ENCODE data around the gene GPRIN2.
"Not testable (repeated sequence)": the region's sequence is repeated elsewhere in the genome, so short reads cannot be mapped to it uniquely, and the experiment has no call there.

GPRIN2 gene

DNA sequence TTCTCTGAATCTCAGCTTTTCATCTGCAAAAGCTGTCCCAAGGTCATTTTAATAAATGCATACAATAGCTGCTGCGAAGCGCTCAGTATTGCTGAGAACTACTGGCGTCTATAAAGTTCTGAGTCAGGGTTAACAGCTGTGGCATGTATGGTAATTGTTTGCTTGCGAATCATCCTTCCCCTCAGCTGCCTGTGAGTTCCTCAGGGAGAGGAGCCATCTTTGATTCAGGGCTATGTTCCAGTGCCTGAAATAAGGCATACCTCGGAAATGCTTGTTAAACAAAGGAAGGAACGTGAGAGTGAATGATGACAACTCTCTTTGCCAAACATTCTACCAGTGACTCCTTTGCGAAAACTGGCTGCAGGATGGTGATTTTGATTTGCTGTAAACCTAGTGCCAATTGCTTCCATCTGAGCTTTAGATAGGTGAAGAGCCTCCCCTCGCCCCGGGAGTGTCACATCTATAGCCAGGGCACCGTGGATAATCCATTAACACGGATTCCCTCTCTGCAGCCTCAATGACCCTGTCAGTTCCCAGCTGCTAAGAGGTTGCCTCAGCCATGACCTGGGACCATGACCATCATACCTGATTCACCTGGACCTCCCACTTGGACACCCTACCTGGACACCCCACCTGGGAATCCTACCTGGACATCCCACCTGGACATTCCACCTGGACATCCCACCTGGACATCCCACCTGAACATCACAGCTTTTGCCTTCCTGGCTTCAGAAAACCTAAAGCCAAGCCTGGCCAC lies 39.6 kb downstream of the GPRIN2 start:
- DNase-seq, result no peak

DNA sequence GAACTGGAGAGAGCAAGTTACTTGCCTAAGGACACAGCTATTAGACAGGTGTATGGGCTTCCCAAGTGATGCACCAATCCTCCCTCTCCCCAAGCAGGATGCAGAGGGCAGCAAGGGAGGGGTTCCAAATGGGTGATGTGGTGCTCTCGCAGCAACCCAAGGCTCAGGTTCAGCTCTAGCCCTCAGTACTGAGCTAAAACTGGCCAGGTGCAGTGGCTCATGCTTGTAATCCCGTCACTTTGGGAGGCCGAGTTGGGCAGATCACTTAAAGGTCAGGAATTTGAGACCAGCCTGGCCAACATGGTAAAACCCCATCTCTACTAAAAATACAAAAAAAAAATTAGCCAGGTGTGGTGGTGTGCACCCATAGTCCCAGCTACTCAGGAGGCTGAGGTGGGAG lies 40.7 kb downstream of the GPRIN2 start:
- DNase-seq, result no peak

DNA sequence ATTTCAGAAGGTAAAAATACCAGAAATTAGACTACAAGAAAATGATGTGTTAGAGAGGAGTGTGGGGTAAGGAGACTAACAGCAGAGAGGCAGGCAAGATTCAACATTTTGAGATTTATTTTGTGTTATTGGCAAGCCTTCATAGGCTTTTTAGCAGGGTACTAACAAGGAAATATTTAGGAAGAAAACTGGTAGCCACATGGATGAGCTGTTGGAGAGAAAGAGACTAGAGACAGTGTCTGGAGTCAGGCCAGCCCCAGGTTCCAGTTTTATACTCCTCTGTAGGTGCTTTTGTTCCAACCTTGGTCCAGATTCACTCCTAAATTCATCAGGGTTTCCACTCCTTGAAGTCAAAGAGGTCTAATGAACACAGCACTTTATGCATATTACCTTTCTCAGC lies 41.1 kb downstream of the GPRIN2 start:
- DNase-seq, result no peak

DNA sequence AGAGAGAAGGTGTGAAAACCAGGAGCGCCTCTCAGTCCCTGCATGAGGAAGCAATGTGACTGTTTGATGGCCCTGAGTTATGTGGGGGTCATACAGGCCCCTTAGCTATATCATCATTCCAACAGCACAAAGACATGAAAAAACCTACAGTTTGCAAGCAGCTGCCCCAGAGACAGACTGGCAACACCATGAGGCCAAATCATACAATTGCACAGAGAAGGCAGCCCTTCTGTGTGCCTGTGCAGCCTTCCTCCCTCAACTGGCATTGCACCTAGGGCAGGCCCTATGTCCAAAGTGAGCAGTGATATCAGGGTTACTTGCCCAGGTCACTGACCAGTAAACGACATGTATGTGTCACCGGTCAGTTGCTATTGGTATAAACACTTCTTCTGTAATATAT lies 41.6 kb downstream of the GPRIN2 start:
- no peak for DNase-seq

DNA sequence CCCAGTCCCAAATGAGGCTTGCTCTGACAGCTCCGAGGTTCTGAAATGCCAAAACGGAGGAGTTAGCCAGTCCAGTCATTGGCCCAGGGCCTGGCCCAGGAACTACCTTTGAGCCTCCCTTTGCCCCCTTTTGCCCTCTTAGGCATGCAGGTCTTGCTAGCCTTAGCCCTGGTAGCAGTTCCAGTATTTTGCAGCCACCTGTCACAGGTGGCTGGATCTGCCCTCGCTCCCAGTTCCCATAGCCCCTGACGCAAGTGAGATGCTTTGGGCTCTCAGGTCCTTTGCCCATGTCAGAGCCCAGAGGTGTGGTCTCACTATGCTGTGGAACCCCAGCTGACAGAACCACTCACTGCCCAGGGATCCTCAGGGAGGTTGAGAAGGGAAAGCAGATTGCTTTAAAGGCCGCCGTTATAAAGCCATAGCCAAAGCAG lies 42.0 kb downstream of the GPRIN2 start:
- no peak for DNase-seq

DNA sequence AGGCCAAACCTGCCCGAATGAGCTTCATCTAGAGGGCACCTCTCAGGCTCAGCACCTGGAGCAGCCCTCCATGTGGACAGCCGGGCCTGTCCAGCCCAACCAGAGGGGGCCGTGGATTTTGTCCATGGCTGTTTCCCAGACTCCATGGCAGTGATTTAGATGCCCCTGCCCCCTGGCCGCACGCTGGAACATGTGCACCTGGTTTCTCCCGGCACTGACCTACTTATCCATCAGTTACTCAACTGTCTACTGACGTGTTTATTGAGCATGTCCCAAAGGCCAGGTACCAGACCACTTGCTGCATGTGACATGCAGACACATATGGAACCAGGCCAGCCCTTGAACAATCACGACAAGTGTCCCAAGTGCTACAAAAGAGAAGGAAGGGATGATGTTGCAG lies 43.1 kb downstream of the GPRIN2 start:
- not testable (repeated sequence) for DNase-seq

DNA sequence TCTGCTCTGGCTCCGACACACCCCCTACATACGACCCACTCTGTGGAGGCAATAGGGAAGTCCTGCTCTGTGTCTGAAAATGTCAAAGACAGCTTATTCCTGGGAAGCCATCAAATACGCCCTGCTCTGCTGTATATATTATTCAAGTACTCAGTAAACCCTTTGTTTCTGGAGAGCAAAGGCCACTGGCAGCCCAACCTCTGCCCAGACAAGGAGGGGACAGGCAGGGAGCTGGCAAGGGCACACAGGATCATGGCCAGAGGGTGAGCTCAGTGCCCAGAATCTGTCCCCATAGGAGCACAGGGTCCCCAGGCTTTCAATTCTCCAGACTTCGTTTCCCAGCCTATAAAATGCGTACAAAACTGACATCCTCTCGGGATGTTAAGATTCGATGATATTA lies 43.7 kb downstream of the GPRIN2 start:
- not testable (repeated sequence) for DNase-seq

DNA sequence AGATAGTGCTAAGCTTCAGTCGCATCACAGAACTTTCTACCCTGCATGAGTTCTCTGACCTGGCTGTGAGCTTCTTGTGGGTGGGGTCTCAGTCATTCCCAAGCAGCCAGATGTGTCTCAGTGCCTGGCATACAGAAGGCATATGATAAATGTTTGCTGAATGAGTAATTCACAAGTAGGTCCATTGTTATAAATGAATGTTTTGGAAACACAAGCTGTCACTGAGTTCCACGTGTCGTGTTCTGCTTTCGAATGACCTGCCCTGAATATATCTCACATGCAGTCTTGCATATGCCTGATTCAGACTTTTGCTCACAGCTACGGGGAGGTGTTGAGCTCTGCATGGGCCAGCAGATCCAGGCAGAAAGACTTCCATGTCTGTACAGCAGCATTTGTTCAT lies 44.5 kb downstream of the GPRIN2 start:
- DNase-seq, result not testable (repeated sequence)

All from activated T-cell treated with anti-CD3 and anti-CD28 coated beads for 4 hours (primary cell).